Neuronal stem cell (in vitro differentiated cells): ENCODE results near the gene PKMYT1.

ENCODE experiments used
- DNase-seq: peaks from one replicate; pipeline ENCODE4 v3.0.0-alpha.2; 2013; ENCODE audit warnings: low spot score
- H2AFZ ChIP-seq: one replicate; pipeline ENCODE4 v1.6.1; 2013; ENCODE audit warnings: mild to moderate bottlenecking, low read length, inconsistent platforms
- H2AK5ac ChIP-seq: 2 replicates; pipeline ENCODE4 v1.6.1; 2013; ENCODE audit warnings: low read depth, mild to moderate bottlenecking, inconsistent platforms, low read length, moderate library complexity, mixed read lengths
- H2BK120ac ChIP-seq: 2 replicates; pipeline ENCODE4 v1.6.1; 2013; ENCODE audit warnings: low read depth, mild to moderate bottlenecking, inconsistent platforms, low read length, moderate library complexity, mixed read lengths
- H2BK12ac ChIP-seq: one replicate; pipeline ENCODE4 v1.6.1; 2013; ENCODE audit warnings: low read length, inconsistent platforms
- H2BK15ac ChIP-seq: 2 replicates; pipeline ENCODE4 v1.6.1; 2013; ENCODE audit warnings: mild to moderate bottlenecking, low read length, inconsistent platforms, mixed read lengths
- H2BK5ac ChIP-seq: one replicate; pipeline ENCODE4 v1.6.1; 2013; ENCODE audit warnings: inconsistent platforms, mild to moderate bottlenecking, low read length, moderate library complexity
- H3K14ac ChIP-seq: one replicate; pipeline ENCODE4 v1.6.1; 2013; ENCODE audit warnings: low read length, inconsistent platforms
- H3K18ac ChIP-seq: 2 replicates; pipeline ENCODE4 v1.6.1; 2013; ENCODE audit warnings: low read length, inconsistent platforms
- H3K23ac ChIP-seq: 2 replicates; pipeline ENCODE4 v1.6.1; 2013; ENCODE audit warnings: low read depth, mild to moderate bottlenecking, mixed read lengths, low read length, inconsistent platforms; ENCODE audit not compliant: poor library complexity
- H3K27ac ChIP-seq: replicated peaks from 3 replicates; pipeline ENCODE4 v1.5.1; 2013; ENCODE audit warnings: low read length, inconsistent platforms
- H3K27me3 ChIP-seq, 3 experiments: 2 replicates each; pipeline ENCODE4 v1.6.1; 2013; ENCODE audit warnings: low read length in 3 of 3, mild to moderate bottlenecking in 2 of 3, inconsistent platforms in 1 of 3, low read depth in 1 of 3, mixed read lengths in 1 of 3, moderate library complexity in 1 of 3; ENCODE audit not compliant: control insufficient read depth in 3 of 3, insufficient read depth in 3 of 3
- H3K36me3 ChIP-seq, 2 donors: replicated peaks in 1 of 2; 2 replicates each; pipeline ENCODE4 v1.6.1; 2013; ENCODE audit warnings: low read length in 2 of 2; ENCODE audit not compliant: control insufficient read depth in 2 of 2, insufficient read depth in 2 of 2
- H3K4ac ChIP-seq: 2 replicates; pipeline ENCODE4 v1.6.1; 2013; ENCODE audit warnings: inconsistent platforms, mild to moderate bottlenecking, low read length, moderate library complexity
- H3K4me1 ChIP-seq, 2 donors: 1 replicate in 1 of 2; 2 replicates in 1 of 2; pipeline ENCODE4 v1.6.1; 2013; ENCODE audit warnings: low read length in 2 of 2, low read depth in 1 of 2; ENCODE audit not compliant: control insufficient read depth in 2 of 2, insufficient read depth in 1 of 2
- H3K4me2 ChIP-seq: one replicate; pipeline ENCODE4 v1.6.1; 2013; ENCODE audit warnings: mild to moderate bottlenecking, low read length, inconsistent platforms; ENCODE audit not compliant: insufficient read depth, poor library complexity, severe bottlenecking
- H3K4me3 ChIP-seq, 2 donors: 2 replicates each; pipeline ENCODE4 v1.5.1; 2013; ENCODE audit warnings: low read length in 2 of 2, mild to moderate bottlenecking in 2 of 2, inconsistent platforms in 1 of 2, moderate library complexity in 1 of 2
- H3K79me1 ChIP-seq: one replicate; pipeline ENCODE4 v1.6.1; 2013; ENCODE audit warnings: low read depth, mild to moderate bottlenecking, inconsistent platforms, low read length, moderate library complexity
- H3K9ac ChIP-seq: one replicate; pipeline ENCODE4 v1.6.1; 2013; ENCODE audit warnings: mild to moderate bottlenecking, low read depth, low read length, inconsistent platforms; ENCODE audit not compliant: poor library complexity
- H3K9me3 ChIP-seq, 2 donors: replicated peaks in 1 of 2; 2 replicates each; pipeline versions ENCODE3 to v1.6.1; 2013; ENCODE audit warnings: low read length in 2 of 2, mild to moderate bottlenecking in 2 of 2, inconsistent platforms in 1 of 2, low read depth in 1 of 2, mixed read lengths in 1 of 2, moderate library complexity in 1 of 2; ENCODE audit not compliant: control insufficient read depth in 2 of 2, insufficient read depth in 1 of 2
- H4K8ac ChIP-seq: one replicate; pipeline ENCODE4 v1.6.1; 2013; ENCODE audit warnings: low read depth, mild to moderate bottlenecking, inconsistent platforms, low read length, moderate library complexity
- H4K91ac ChIP-seq: one replicate; pipeline ENCODE4 v1.6.1; 2013; ENCODE audit warnings: low read length, low read depth, mild to moderate bottlenecking, inconsistent platforms; ENCODE audit not compliant: poor library complexity
- WGBS, 2 donors: extraction: QIAGEN DNeasy Blood & Tissue Kit; methylation state at CpG; one replicate each; pipeline ENCODE4 v1.1.7; 2013; ENCODE audit warnings: missing lambda C conversion rate in 2 of 2, mixed read lengths in 1 of 2; ENCODE audit not compliant: insufficient read length in 2 of 2, insufficient replicate concordance in 1 of 2; ENCODE audit errors: extremely low coverage in 2 of 2; 5-methylcytosine and 5-hydroxymethylcytosine counted together

PKMYT1 gene

DNA sequence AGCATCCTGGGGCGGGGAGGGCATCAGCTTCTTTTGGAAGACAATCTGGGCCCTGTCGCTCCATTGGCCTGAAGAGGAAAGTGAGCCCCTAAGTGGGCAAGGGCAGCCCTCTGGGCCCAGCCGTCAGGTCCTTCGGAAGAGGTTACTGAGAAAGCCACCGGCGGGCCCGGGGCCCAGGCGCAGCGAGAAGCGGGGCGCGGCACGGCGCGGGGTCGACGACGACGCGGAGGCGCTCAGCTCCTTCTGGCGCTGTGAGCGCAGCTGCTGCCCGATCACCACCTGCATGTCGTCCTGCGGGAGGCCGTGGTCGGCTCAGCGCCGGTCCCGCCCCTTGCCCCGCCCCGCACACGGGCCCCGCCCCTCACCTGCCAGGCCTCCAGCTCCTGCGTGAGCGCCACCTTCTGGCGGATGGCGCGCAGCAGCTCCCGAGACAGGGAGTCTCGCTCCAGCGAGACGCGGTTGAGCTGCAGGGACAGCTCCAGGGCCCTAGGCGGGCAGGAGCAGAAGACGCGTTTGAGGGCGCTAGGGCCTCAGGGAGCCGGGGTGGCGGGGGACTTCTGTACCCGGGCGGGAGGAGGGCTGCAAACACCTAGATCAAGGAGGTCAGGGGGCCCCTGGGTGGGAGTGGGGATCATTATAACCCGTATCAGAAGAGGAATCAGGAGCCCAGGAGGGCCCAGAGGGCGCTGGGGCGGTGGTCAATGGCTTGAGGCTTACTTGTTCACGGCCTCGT, 47.9 kb upstream of the PKMYT1 start:
- WGBS, 2 donors: no CpG with 5 or more reads among the region's 58 CpGs
- no peaks in the 10 kb centered on the region for H3K9me3 ChIP-seq

DNA sequence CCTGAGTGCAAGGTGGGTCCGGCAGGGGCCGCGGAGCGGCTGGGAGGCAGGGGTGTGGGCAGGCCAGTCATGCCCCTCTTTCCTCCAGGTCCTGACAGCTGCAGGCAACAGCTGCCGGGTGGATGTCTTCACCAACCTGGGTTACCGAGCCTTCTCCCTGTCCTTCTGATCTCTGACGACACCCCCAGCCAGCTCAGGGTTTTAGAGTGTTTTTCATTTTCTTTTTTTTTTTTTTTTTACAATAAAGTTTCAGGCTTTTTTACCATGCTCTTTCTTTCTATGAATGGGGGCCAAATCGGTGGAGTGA, 47.2 kb upstream of the PKMYT1 start:
- Histone ChIP-seq H3K36me3 (peaks cover 9 to 26% of the 10 kb centered on the region in 2 donors), H2AK5ac (no peak overlapping the region), H3K9me3 (no peaks in the 10 kb centered on the region), H3K27me3 (peaks cover 0 to 4% (median 4%) of the 10 kb centered on the region in 3 experiments), H3K4me1 (peaks cover 15 to 18% of the 10 kb centered on the region in 2 donors), H3K9ac (no peak overlapping the region), H2BK5ac (no peak overlapping the region), H3K4ac (no peak overlapping the region), H2BK120ac (no peak overlapping the region), H3K4me2 (no peak overlapping the region), H2AFZ (no peak overlapping the region), H3K4me3 (no peak overlapping the region), H4K8ac (no peak overlapping the region), H2BK12ac (no peak overlapping the region), H4K91ac (no peak overlapping the region), H2BK15ac (no peak overlapping the region), H3K27ac (no peak overlapping the region), H3K79me1 (peaks cover 3% of the 10 kb centered on the region), H3K23ac (peak overlapping the region; percentile 82), H3K18ac (no peak overlapping the region), H3K14ac (no peak overlapping the region)
- no CpG with 5 or more reads among the region's 8 CpGs for WGBS, 2 donors
- DNase-seq: no peak

More for the DNA sequence above, 47.9 kb upstream of the PKMYT1 start:
- Histone ChIP-seq H3K4me3 (peak overlapping the region in 1 of 2 donors; percentile 21), H2BK5ac (no peak overlapping the region), H2BK12ac (no peak overlapping the region), H3K79me1 (peaks cover under 1% of the 10 kb centered on the region), H2AK5ac (peak overlapping the region; percentile 96), H3K4me2 (peak overlapping the region; percentile 43), H3K36me3 (peaks cover 9 to 26% of the 10 kb centered on the region in 2 donors), H2BK120ac (peak overlapping the region; percentile 2), H3K9ac (peak overlapping the region; percentile 72), H3K4ac (no peak overlapping the region), H2BK15ac (peak overlapping the region; percentile 97), H3K14ac (no peak overlapping the region), H3K27ac (no peak overlapping the region), H3K27me3 (peaks cover 0 to 11% (median 5%) of the 10 kb centered on the region in 3 experiments), H3K18ac (peak overlapping the region; percentile 68), H2AFZ (no peak overlapping the region), H3K4me1 (peaks cover 8 to 11% of the 10 kb centered on the region in 2 donors), H4K8ac (peak overlapping the region; percentile 52), H3K23ac (peak overlapping the region; percentile 94), H4K91ac (no peak overlapping the region)
- peak; percentile 91 for DNase-seq

DNA sequence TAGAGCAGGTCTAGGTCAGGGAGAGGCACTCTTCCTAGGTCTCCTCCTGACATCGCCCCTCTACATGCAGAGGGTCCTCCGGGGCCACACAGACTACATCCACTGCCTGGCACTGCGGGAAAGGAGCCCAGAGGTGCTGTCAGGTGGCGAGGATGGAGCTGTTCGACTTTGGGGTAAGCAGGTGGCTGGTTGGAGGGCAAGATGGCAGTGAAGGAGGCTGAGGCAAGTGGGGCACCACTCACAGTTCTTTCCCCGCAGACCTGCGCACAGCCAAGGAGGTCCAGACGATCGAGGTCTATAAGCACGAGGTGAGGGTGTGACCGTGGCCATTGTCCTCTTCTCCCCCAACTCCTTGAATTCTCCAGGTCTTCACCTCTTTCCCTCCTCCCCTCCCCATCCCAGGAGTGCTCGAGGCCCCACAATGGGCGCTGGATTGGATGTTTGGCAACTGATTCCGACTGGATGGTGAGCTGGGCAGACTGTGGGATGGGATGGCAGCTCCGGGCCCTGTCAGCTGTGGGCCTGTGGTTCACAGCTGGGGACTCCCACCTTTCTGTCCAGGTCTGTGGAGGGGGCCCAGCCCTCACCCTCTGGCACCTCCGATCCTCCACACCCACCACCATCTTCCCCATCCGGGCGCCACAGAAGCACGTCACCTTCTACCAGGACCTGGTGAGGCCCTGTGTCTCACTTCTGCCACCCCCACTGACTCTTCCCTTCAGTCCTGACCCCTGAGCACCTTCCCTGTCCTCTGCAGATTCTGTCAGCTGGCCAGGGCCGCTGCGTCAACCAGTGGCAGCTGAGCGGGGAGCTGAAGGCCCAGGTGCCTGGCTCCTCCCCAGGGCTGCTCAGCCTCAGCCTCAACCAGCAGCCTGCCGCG, 46.6 kb upstream of the PKMYT1 start:
- H2BK15ac ChIP-seq: no peak overlapping the region
- H3K4me3 ChIP-seq: no peak overlapping the region
- H4K8ac ChIP-seq: no peak overlapping the region
- WGBS, 2 donors: no CpG with 5 or more reads among the region's 24 CpGs
- no peak overlapping the region for H2BK12ac ChIP-seq
- H3K18ac ChIP-seq: no peak overlapping the region
- no peak for DNase-seq
- H3K36me3 ChIP-seq: peaks cover 9 to 26% of the 10 kb centered on the region in 2 donors
- H3K14ac ChIP-seq: no peak overlapping the region
- H3K4me2 ChIP-seq: no peak overlapping the region
- no peak overlapping the region for H3K27ac ChIP-seq
- no peak overlapping the region for H2AFZ ChIP-seq
- H4K91ac ChIP-seq: no peak overlapping the region
- no peak overlapping the region for H3K9ac ChIP-seq
- H3K9me3 ChIP-seq: no peaks in the 10 kb centered on the region
- H2BK5ac ChIP-seq: no peak overlapping the region
- H3K4ac ChIP-seq: no peak overlapping the region
- H2BK120ac ChIP-seq: no peak overlapping the region
- H3K27me3 ChIP-seq: peaks cover 0 to 3% (median 0%) of the 10 kb centered on the region in 3 experiments
- H2AK5ac ChIP-seq: no peak overlapping the region
- H3K23ac ChIP-seq: peak overlapping the region; percentile 82
- peaks cover 19 to 22% of the 10 kb centered on the region in 2 donors for H3K4me1 ChIP-seq
- H3K79me1 ChIP-seq: peaks cover 3% of the 10 kb centered on the region

DNA sequence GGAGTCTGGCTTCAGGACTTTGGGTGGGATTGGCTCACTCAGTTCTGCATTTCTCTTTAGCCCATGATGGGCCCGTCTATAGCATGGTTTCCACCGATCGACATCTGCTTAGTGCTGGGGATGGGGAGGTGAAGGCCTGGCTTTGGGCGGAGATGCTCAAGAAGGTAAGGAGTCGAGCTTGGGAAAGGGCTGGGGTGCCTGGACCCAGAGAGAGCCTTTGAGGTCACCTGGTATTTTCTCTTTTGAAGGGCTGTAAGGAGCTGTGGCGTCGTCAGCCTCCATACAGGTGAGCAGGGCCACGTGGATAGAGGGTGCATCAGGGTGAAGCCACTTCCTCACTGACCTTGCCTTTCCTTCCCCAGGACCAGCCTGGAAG, 45.7 kb upstream of the PKMYT1 start:
- Histone ChIP-seq H3K4me3 (no peak overlapping the region), H2AFZ (no peak overlapping the region), H2BK15ac (no peak overlapping the region), H4K8ac (no peak overlapping the region), H3K23ac (no peak overlapping the region), H2BK5ac (no peak overlapping the region), H3K36me3 (peaks cover 9 to 26% of the 10 kb centered on the region in 2 donors), H3K4me1 (peaks cover 23 to 27% of the 10 kb centered on the region in 2 donors), H2BK12ac (no peak overlapping the region), H3K4me2 (no peak overlapping the region), H3K4ac (no peak overlapping the region), H3K79me1 (peaks cover 3% of the 10 kb centered on the region), H3K14ac (no peak overlapping the region), H3K18ac (no peak overlapping the region), H3K27me3 (peaks cover 0 to 2% (median 0%) of the 10 kb centered on the region in 3 experiments), H3K27ac (no peak overlapping the region), H3K9me3 (no peaks in the 10 kb centered on the region), H2AK5ac (no peak overlapping the region), H4K91ac (no peak overlapping the region), H2BK120ac (no peak overlapping the region), H3K9ac (no peak overlapping the region)
- no CpG with 5 or more reads among the region's 8 CpGs for WGBS, 2 donors
- no peak for DNase-seq
